ENCODE results near the gene TSPO.
A peak's percentile ranks its signal among the peaks of the same experiment; 100 is the strongest.
"Not testable (repeated sequence)": the region's sequence is repeated elsewhere in the genome, so short reads cannot be mapped to it uniquely, and the experiment has no call there.

The TSPO gene

GRCh38 chr22:43151251-43152002 lies at the start of gene TSPO:
Gene TSPO, plus strand, starts transcription at chr22:43151559. Its CDS starts 7,680 bp downstream, at chr22:43159239.
- DNase-seq (ENCODE audit: low read depth) = peak; percentile 59

- not testable (repeated sequence) for DNase-seq (ENCODE audit: low read depth)
Measured at GRCh38 chr22:43104056-43104625, 47.2 kb upstream of the TSPO start.

GRCh38 chr22:43104950-43105349 lies 46.4 kb upstream of the TSPO start:
- not testable (repeated sequence) for DNase-seq (ENCODE audit: low read depth)

- DNase-seq (ENCODE audit: low read depth) = no peak
Measured at GRCh38 chr22:43106302-43106701, 45.1 kb upstream of the TSPO start.

- DNase-seq (ENCODE audit: low read depth) = no peak
Measured at GRCh38 chr22:43109511-43109910, 41.8 kb upstream of the TSPO start.

GRCh38 chr22:43109921-43110443 lies 41.4 kb upstream of the TSPO start:
- DNase-seq (ENCODE audit: low read depth) = no peak

- peak; percentile 16 for DNase-seq (ENCODE audit: low read depth)
Measured at GRCh38 chr22:43110444-43110926, 40.9 kb upstream of the TSPO start, which contains the start of gene BIK. Gene BIK, plus strand, starts transcription at chr22:43110750. Its CDS starts 13,273 bp downstream, at chr22:43124023.

GRCh38 chr22:43110927-43111623 lies 40.3 kb upstream of the TSPO start:
- DNase-seq (ENCODE audit: low read depth) = peak; percentile 21

- DNase-seq (ENCODE audit: low read depth) = no peak
Measured at GRCh38 chr22:43113526-43114251, 37.7 kb upstream of the TSPO start.

- DNase-seq (ENCODE audit: low read depth) = no peak
Measured at GRCh38 chr22:43114958-43115357, 36.4 kb upstream of the TSPO start.

- DNase-seq (ENCODE audit: low read depth) = no peak
Measured at GRCh38 chr22:43116932-43117331, 34.4 kb upstream of the TSPO start.

- DNase-seq (ENCODE audit: low read depth) = no peak
Measured at GRCh38 chr22:43118024-43118849, 33.1 kb upstream of the TSPO start.

GRCh38 chr22:43118953-43119458 lies 32.4 kb upstream of the TSPO start:
- DNase-seq (ENCODE audit: low read depth) = no peak

- DNase-seq (ENCODE audit: low read depth) = no peak
Measured at GRCh38 chr22:43126501-43127165, 24.7 kb upstream of the TSPO start.

- no peak for DNase-seq (ENCODE audit: low read depth)
Measured at GRCh38 chr22:43127166-43127908, 24.0 kb upstream of the TSPO start.

- no peak for DNase-seq (ENCODE audit: low read depth)
Measured at GRCh38 chr22:43128116-43128515, 23.2 kb upstream of the TSPO start.

GRCh38 chr22:43128928-43129424 lies 22.4 kb upstream of the TSPO start:
- DNase-seq (ENCODE audit: low read depth) = no peak

- no peak for DNase-seq (ENCODE audit: low read depth)
Measured at GRCh38 chr22:43129426-43130425, 21.6 kb upstream of the TSPO start.

All from activated T-helper 9 cell treated with anti-CD3 and anti-CD28 coated beads, Interleukin-2, amount 50 U/mL, for 16 hours (primary cell).